GM12892 (cell line): Measurements from ENCODE around the gene LANCL1.
"Not testable (repeated sequence)": the region's sequence is repeated elsewhere in the genome, so short reads cannot be mapped to it uniquely, and the experiment has no call there.

Source experiments
- POLR2A ChIP-seq: IDR thresholded peaks from 2 replicates; pipeline ENCODE4 v1.6.1; 2011; ENCODE audit warnings: low read depth, low read length, control low read depth
- POLR2AphosphoS5 ChIP-seq: IDR thresholded peaks from 2 replicates; pipeline ENCODE4 v1.6.1; 2011; ENCODE audit warnings: low read depth, low read length, control low read depth

DNA sequence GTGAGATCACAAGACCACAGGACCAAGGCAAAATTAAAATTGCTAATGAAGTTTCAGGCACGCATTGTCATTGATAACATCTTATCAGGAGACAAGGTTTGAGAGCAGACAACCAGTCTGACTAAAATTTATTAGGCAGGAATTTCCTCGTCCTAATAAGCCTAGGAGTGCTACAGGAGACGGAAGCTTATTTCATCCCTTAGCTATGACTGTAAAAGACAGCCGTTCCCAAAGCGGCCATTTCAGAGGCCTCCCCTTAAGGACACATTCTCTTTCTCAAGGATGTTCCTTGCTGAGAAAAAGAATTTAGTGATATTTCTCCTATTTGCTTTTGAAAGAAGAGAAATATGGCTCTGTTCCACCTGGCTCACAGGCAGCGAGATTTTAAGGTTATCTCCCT lies 49.2 kb downstream of the LANCL1 start:
- not testable (repeated sequence) for TF ChIP-seq POLR2AphosphoS5, POLR2A
